Esophagus muscularis mucosa (tissue), 4 donors: ENCODE data around the gene THSD4. TPM values are rescaled to one million over a fixed set of nuclear protein-coding genes. Genes with fewer than 3 reads are reported as not detected.
A peak's percentile ranks its signal among the peaks of the same experiment; 100 is the strongest.

ENCODE experiments used
- DNase-seq: peaks from one replicate; pipeline ENCODE4 v3.0.0-alpha.2; 2017; ENCODE audit errors: extremely low spot score
- H3K27ac ChIP-seq, 4 donors: fragments of 200-600 bp; sonication (generic); replicated peaks in 1 of 4; 1 replicate in 3 of 4; 2 replicates in 1 of 4; pipeline ENCODE4 v1.5.1; 2016 to 2019; ENCODE audit warnings: mild to moderate bottlenecking in 1 of 4
- H3K27me3 ChIP-seq, 4 donors: fragments of 200-600 bp; sonication (generic); one replicate each; pipeline versions ENCODE4 v1.5.1 to v1.6.0; 2016 to 2019
- H3K36me3 ChIP-seq, 4 donors: fragments of 200-600 bp; sonication (generic); one replicate each; pipeline ENCODE4 v1.5.1; 2016 to 2019
- H3K4me1 ChIP-seq, 4 donors: fragments of 200-600 bp; sonication (generic); one replicate each; pipeline ENCODE4 v1.5.1; 2016 to 2019
- H3K4me3 ChIP-seq, 4 donors: fragments of 200-600 bp; sonication (generic); 1 replicate in 2 of 4; 2 replicates in 2 of 4; pipeline ENCODE4 v1.5.1; 2016 to 2019; ENCODE audit warnings: mild to moderate bottlenecking in 4 of 4, moderate library complexity in 1 of 4
- H3K9me3 ChIP-seq, 4 donors: fragments of 200-600 bp; sonication (generic); 1 replicate in 3 of 4; 2 replicates in 1 of 4; pipeline ENCODE4 v1.5.1; 2016 to 2019
- EP300 ChIP-seq: sonication (generic); formaldehyde crosslinking; IDR thresholded peaks from one replicate; pipeline ENCODE4 v1.6.1; 2017; ENCODE audit warnings: antibody characterized with exemption
- POLR2A ChIP-seq: fragments of 450-650 bp; IDR thresholded peaks from one replicate; pipeline ENCODE4 v1.6.1; 2017; ENCODE audit warnings: antibody characterized with exemption, moderate library complexity, mild to moderate bottlenecking, low read depth
- POLR2AphosphoS5 ChIP-seq, 2 donors: sonication (generic); formaldehyde crosslinking; IDR thresholded peaks; one replicate each; pipeline ENCODE4 v1.6.1; 2017; ENCODE audit warnings: antibody characterized with exemption in 2 of 2
- WGBS: methylation state at CpG from one replicate; pipeline ENCODE4 v1.1.5; 2018; 5-methylcytosine and 5-hydroxymethylcytosine counted together
- intact Hi-C: fragments of 100-400 bp; cut with DNase I; formaldehyde crosslinking; loops from one replicate; pipeline ENCODE4 v1.15.1; 2023
- total RNA-seq, 4 donors: library from RNA; depleted of rRNA; stranded (reverse); fragments of >200 nt; gene quantifications; one replicate each; pipeline versions ENCODE4 v1.1.0 to v1.2.1, GENCODE V29; 2016
- TF ChIP-seq, protein P1 (sequence below), 3 experiments: fragments of 200-600 bp in 2 of 3; fragments of 450-650 bp in 1 of 3; sonication (generic) in 2 of 3; IDR thresholded peaks; one replicate each; pipeline ENCODE4 v1.5.1; 2017 to 2019; ENCODE audit warnings: antibody characterized with exemption in 3 of 3, mild to moderate bottlenecking in 2 of 3, moderate library complexity in 1 of 3

THSD4 gene
- total RNA-seq, 4 donors from 2014 or later: 3.2 to 6.6 (median 5.6) TPM

DNA sequence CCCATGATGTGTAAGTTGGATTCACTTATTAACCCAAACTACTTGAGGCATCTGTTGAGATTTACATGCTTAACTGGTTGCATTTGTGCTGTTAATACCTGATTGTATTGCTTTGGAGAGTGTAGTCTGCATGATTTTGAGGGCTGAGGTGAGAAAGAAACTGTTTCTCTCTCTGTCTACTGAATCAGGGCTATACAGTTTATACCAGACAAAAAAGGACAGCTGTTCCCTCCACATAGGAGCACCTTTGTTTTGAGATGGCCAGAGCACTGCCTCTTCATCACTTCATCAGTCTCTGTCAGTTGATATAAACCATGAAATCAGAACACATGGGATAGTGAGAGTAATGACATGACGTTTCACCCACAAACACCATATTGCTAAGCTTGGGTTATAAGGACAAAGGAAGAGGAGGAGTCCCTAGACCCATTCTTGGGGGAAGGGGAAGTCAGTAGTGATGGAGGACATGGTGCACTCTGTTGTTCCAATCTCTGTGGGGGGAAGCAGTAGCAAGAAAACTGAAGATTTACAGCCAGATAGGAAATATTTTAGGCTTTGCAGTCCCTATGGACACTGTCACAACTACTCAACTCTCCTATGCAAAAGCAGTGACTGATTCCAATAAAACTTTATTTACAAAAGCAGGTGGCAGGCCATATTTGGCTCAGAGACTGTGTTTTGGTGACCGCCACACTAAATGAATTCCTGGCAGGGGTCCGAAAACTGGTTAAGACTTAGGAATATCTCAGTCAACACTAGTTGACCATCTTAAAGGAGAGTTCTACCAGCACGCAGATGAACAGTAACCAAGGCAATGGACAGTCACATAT, 571.2 kb downstream of the THSD4 start:
- Histone ChIP-seq H3K27ac (no peak overlapping the region), H3K4me1 (peaks cover 6 to 7% (median 6%) of the 10 kb centered on the region in 4 donors), H3K9me3 (no peaks in the 10 kb centered on the region), H3K27me3 (no peaks in the 10 kb centered on the region), H3K36me3 (no peaks in the 10 kb centered on the region), H3K4me3 (no peak overlapping the region)
- TF ChIP-seq POLR2AphosphoS5 (IDR thresholded peaks at IDR 0.05) (no peak), EP300 (no peak), POLR2A (no peak)
- TF ChIP-seq, protein P1, sequence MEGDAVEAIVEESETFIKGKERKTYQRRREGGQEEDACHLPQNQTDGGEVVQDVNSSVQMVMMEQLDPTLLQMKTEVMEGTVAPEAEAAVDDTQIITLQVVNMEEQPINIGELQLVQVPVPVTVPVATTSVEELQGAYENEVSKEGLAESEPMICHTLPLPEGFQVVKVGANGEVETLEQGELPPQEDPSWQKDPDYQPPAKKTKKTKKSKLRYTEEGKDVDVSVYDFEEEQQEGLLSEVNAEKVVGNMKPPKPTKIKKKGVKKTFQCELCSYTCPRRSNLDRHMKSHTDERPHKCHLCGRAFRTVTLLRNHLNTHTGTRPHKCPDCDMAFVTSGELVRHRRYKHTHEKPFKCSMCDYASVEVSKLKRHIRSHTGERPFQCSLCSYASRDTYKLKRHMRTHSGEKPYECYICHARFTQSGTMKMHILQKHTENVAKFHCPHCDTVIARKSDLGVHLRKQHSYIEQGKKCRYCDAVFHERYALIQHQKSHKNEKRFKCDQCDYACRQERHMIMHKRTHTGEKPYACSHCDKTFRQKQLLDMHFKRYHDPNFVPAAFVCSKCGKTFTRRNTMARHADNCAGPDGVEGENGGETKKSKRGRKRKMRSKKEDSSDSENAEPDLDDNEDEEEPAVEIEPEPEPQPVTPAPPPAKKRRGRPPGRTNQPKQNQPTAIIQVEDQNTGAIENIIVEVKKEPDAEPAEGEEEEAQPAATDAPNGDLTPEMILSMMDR (IDR thresholded peaks at IDR 0.05): no peak
- DNase-seq: no peak
- 84% methylated on average over 4 of the region's 4 CpGs for WGBS
- intact Hi-C loops: no loop called here

DNA sequence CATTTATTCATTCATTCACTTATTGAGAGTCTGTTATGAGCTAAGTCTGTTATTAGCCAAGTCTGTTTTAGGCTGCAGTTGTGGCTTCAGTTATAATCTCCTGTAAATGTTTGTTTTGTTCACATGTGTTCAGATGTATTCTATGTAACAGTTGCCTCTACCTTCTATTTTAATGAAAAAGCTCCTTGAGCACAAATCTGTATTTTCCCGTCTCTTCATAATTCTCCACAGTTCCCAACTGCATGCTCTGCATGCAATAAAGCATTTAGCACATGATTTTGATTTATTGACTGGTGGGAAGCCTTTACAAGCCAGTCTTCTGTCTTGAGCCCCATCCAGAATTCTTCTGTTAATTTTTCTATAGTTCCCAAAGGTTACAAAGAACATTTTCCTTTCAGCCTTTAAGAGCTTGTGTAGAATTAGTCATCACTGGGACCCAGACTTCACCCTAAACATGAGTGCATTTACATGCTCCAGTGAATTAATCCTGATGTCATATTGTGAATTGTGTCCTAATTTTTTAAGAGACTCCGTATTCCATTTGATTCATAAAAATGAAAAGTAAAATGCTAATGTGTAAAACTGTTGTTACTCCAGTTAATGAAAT, 572.7 kb downstream of the THSD4 start:
- Histone ChIP-seq H3K27ac (no peak overlapping the region), H3K4me1 (peaks cover 19 to 23% (median 22%) of the 10 kb centered on the region in 4 donors), H3K9me3 (no peaks in the 10 kb centered on the region), H3K36me3 (no peaks in the 10 kb centered on the region), H3K4me3 (no peak overlapping the region), H3K27me3 (no peaks in the 10 kb centered on the region)
- TF ChIP-seq POLR2A (no peak), POLR2AphosphoS5 (IDR thresholded peaks at IDR 0.05) (no peak), EP300 (no peak)
- TF ChIP-seq, protein P1 (IDR thresholded peaks at IDR 0.05): no peak
- DNase-seq: no peak
- WGBS: 82% methylated on average over 2 of the region's 2 CpGs
- intact Hi-C loops: no loop called here

DNA sequence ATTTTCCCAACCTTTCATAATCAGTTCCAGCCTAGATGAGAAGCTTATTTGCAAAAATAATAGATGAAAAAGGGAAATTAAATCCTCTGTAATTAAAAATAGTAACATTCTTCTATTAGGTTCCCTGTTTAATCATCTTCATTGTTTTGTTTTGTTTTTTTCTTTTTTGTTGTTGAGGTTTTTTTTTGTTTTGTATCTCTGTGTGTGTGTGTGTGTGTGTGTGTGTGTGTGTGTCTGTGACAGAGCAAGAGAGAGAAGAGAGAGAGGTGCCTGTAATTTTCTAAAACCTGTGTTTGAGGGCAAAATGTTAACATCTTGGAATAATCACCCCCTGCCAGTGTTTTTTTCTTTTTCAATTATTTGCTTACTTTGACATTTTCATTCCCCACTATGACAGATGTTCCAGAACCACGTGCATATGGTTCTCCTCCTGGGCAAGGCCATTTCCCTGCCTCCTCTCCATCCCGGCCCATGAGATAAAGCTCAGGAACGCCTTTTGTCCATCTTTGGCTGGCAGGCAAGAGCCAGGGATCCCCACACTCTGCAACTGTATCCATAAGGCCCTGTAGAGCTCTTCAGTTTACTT, 573.3 kb downstream of the THSD4 start:
- Histone ChIP-seq H3K27me3 (no peaks in the 10 kb centered on the region), H3K4me1 (peaks cover 21 to 25% (median 23%) of the 10 kb centered on the region in 4 donors), H3K36me3 (no peaks in the 10 kb centered on the region), H3K9me3 (no peaks in the 10 kb centered on the region), H3K4me3 (no peak overlapping the region), H3K27ac (no peak overlapping the region)
- 67% methylated on average over 3 of the region's 3 CpGs for WGBS
- no peak for DNase-seq
- TF ChIP-seq POLR2A: no peak
- TF ChIP-seq, protein P1 (IDR thresholded peaks at IDR 0.05): no peak
- no peak for TF ChIP-seq POLR2AphosphoS5 (IDR thresholded peaks at IDR 0.05)
- no peak for TF ChIP-seq EP300
- intact Hi-C loops: no loop called here

DNA sequence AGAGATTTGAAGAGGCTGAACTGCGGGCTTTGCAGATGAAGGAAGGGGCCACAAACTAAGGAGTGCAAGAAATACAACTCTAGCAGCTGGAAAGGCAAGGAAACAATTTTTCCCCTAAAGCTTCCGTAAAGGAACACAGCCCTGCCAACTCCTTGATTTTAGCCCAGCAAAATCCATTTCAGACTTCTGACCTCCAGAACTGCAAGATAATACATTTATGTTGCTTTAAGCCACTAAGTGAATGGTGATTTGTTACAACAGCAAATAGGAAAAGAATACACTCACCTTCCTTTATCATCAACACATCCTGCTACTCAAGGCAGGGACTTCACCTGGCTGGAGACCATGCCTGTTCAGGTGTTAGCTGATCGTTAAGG, 575.8 kb downstream of the THSD4 start:
- Histone ChIP-seq H3K27me3 (no peaks in the 10 kb centered on the region), H3K27ac (peak overlapping the region; percentile 70 to 74 (median 72)), H3K4me1 (peaks cover 21 to 25% (median 23%) of the 10 kb centered on the region in 4 donors), H3K36me3 (no peaks in the 10 kb centered on the region), H3K9me3 (no peaks in the 10 kb centered on the region), H3K4me3 (peak overlapping the region in 2 of 4 donors; percentile 16 to 25)
- intact Hi-C loops: no loop called here
- TF ChIP-seq EP300 (no peak), POLR2A (no peak), POLR2AphosphoS5 (IDR thresholded peaks at IDR 0.05) (no peak)
- TF ChIP-seq, protein P1 (IDR thresholded peaks at IDR 0.05): no peak
- DNase-seq: peak; percentile 62
- 68% methylated on average over 3 of the region's 3 CpGs for WGBS
